HepG2 (cell line): ENCODE measurements around the gene TIMM17B. TPM values are rescaled to one million over a fixed set of nuclear protein-coding genes. Genes with fewer than 3 reads are reported as not detected.
A peak's percentile ranks its signal among the peaks of the same experiment; 100 is the strongest.

Source experiments
- BRCA1 ChIP-seq: sonication (generic); formaldehyde crosslinking; IDR thresholded peaks from 2 replicates; pipeline ENCODE4 v1.4.0; 2020; ENCODE audit warnings: missing genetic modification reagents
- CCDC6 ChIP-seq: sonication (generic); formaldehyde crosslinking; IDR thresholded peaks from 2 replicates; pipeline ENCODE4 v1.8.1; 2022; ENCODE audit warnings: mild to moderate bottlenecking, missing genetic modification reagents, moderate library complexity
- CEBPG ChIP-seq: IDR thresholded peaks from 2 replicates; pipeline ENCODE4 v1.6.1; 2016
- DZIP1 ChIP-seq: sonication (generic); formaldehyde crosslinking; IDR thresholded peaks from 2 replicates; pipeline ENCODE4 v1.5.0; 2020; ENCODE audit warnings: mild to moderate bottlenecking, missing genetic modification reagents
- HOXA7 ChIP-seq: sonication (generic); formaldehyde crosslinking; IDR thresholded peaks from 2 replicates; pipeline ENCODE4 v1.8.1; 2022; ENCODE audit warnings: mild to moderate bottlenecking, missing genetic modification reagents, moderate library complexity
- KLF6 ChIP-seq: IDR thresholded peaks from 2 replicates; pipeline ENCODE4 v1.8.0; 2016; ENCODE audit warnings: missing biosample characterization, missing genetic modification reagents
- MLLT10 ChIP-seq: sonication (generic); formaldehyde crosslinking; IDR thresholded peaks from 2 replicates; pipeline ENCODE4 v1.4.0; 2020; ENCODE audit warnings: missing genetic modification reagents
- PRPF4 ChIP-seq: fragments of 200-400 bp; formaldehyde crosslinking; IDR thresholded peaks from 2 replicates; pipeline ENCODE4 v1.6.1; 2016; ENCODE audit warnings: low read length, low read depth; ENCODE audit not compliant: poor library complexity, severe bottlenecking
- RAD21 ChIP-seq: fragments of 450-650 bp; formaldehyde crosslinking; IDR thresholded peaks from 2 replicates; pipeline ENCODE4 v1.5.0; 2020; ENCODE audit warnings: mild to moderate bottlenecking
- RFX3 ChIP-seq: IDR thresholded peaks from 2 replicates; pipeline ENCODE4 v1.6.1; 2016; ENCODE audit warnings: missing biosample characterization, missing genetic modification reagents
- SP5 ChIP-seq: IDR thresholded peaks from 2 replicates; pipeline ENCODE4 v1.6.1; 2016; ENCODE audit warnings: low read depth, borderline replicate concordance
- TEF ChIP-seq: sonication (generic); formaldehyde crosslinking; IDR thresholded peaks from 2 replicates; pipeline ENCODE4 v1.5.0; 2020; ENCODE audit warnings: missing genetic modification reagents
- WIZ ChIP-seq: sonication (generic); formaldehyde crosslinking; IDR thresholded peaks from 2 replicates; pipeline ENCODE4 v1.5.1; 2020; ENCODE audit warnings: mild to moderate bottlenecking, missing genetic modification reagents
- YEATS2 ChIP-seq: sonication (generic); formaldehyde crosslinking; IDR thresholded peaks from 2 replicates; pipeline ENCODE4 v1.4.0; 2020; ENCODE audit warnings: missing genetic modification reagents, borderline replicate concordance
- ZNF547 ChIP-seq: sonication (generic); formaldehyde crosslinking; IDR thresholded peaks from 2 replicates; pipeline ENCODE4 v1.5.1; 2020; ENCODE audit warnings: mild to moderate bottlenecking, missing genetic modification reagents
- ZNF704 ChIP-seq: sonication (generic); formaldehyde crosslinking; IDR thresholded peaks from 2 replicates; pipeline ENCODE4 v1.8.1; 2023; ENCODE audit warnings: mild to moderate bottlenecking, inconsistent platforms, moderate library complexity, missing genetic modification reagents, borderline replicate concordance
- polyA plus RNA-seq, 8 experiments: library from polyadenylated mRNA; depleted of rRNA in 3 of 8; stranded (reverse) in 7 of 8; unstranded in 1 of 8; fragments of >200 nt; fragmentation: Illumina TruSeq in 4 of 8; extraction: Trizol in 4 of 8; gene quantifications; 2 replicates each; pipeline versions ENCODE4 v1.2.1 to v1.2.3, GENCODE V29; 2011 to 2016; ENCODE audit warnings: low read depth in 4 of 8, missing spikeins in 1 of 8, mixed read lengths in 1 of 8; ENCODE audit not compliant: insufficient read depth in 1 of 8
- total RNA-seq, 5 experiments: library from RNA; depleted of rRNA; stranded (reverse); fragments of >200 nt; fragmentation: Illumina TruSeq; extraction: Trizol; gene quantifications; 2 replicates each; pipeline ENCODE4 v1.2.3, GENCODE V29; 2016; ENCODE audit warnings: low read depth in 1 of 5
- TF ChIP-seq, protein P1 (sequence below): sonication (generic); formaldehyde crosslinking; IDR thresholded peaks from 2 replicates; pipeline ENCODE4 v1.8.0; 2022; ENCODE audit warnings: low read depth, missing genetic modification reagents
- TF ChIP-seq, protein P2 (sequence below): IDR thresholded peaks from 2 replicates; pipeline ENCODE4 v1.6.1; 2016; ENCODE audit warnings: low read depth, control low read depth
- TF ChIP-seq, protein P3 (sequence below): sonication (generic); formaldehyde crosslinking; IDR thresholded peaks from 2 replicates; pipeline ENCODE4 v1.4.0; 2020; ENCODE audit warnings: missing genetic modification reagents, mild to moderate bottlenecking, borderline replicate concordance

TIMM17B gene
- total and polyA plus RNA-seq, 2 of the 13 experiments (the other 11 are each of a cell fraction or from before 2014, with no cell fraction given): 56.0 to 72.5 TPM

- TF ChIP-seq TEF (CRISPR knock-in tag): no peak
- TF ChIP-seq PRPF4: no peak
- no peak for TF ChIP-seq YEATS2 (CRISPR knock-in tag)
- TF ChIP-seq BRCA1 (CRISPR knock-in tag): no peak
- TF ChIP-seq, protein P1, sequence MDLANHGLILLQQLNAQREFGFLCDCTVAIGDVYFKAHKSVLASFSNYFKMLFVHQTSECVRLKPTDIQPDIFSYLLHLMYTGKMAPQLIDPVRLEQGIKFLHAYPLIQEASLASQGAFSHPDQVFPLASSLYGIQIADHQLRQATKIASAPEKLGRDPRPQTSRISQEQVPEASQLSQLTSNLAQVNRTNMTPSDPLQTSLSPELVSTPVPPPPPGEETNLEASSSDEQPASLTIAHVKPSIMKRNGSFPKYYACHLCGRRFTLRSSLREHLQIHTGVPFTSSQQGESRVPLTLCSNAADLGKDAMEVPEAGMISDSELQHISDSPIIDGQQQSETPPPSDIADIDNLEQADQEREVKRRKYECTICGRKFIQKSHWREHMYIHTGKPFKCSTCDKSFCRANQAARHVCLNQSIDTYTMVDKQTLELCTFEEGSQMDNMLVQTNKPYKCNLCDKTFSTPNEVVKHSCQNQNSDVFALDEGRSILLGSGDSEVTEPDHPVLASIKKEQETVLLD: no peak
- TF ChIP-seq, protein P2, sequence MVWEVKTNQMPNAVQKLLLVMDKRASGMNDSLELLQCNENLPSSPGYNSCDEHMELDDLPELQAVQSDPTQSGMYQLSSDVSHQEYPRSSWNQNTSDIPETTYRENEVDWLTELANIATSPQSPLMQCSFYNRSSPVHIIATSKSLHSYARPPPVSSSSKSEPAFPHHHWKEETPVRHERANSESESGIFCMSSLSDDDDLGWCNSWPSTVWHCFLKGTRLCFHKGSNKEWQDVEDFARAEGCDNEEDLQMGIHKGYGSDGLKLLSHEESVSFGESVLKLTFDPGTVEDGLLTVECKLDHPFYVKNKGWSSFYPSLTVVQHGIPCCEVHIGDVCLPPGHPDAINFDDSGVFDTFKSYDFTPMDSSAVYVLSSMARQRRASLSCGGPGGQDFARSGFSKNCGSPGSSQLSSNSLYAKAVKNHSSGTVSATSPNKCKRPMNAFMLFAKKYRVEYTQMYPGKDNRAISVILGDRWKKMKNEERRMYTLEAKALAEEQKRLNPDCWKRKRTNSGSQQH (CRISPR knock-in tag): 0 out of 2 replicates have a peak, but pooled peaks have one; percentile 33
- TF ChIP-seq ZNF547 (CRISPR knock-in tag): no peak
- TF ChIP-seq SP5 (CRISPR knock-in tag): peak; percentile 22; the same call in 1 of the 2 replicates
- peak; percentile 85 for TF ChIP-seq RFX3 (CRISPR knock-in tag)
- TF ChIP-seq MLLT10: no peak
- TF ChIP-seq DZIP1 (CRISPR knock-in tag): no peak
- peak; percentile 32 for TF ChIP-seq RAD21
- TF ChIP-seq ZNF704 (CRISPR knock-in tag): no peak
- TF ChIP-seq, protein P3, sequence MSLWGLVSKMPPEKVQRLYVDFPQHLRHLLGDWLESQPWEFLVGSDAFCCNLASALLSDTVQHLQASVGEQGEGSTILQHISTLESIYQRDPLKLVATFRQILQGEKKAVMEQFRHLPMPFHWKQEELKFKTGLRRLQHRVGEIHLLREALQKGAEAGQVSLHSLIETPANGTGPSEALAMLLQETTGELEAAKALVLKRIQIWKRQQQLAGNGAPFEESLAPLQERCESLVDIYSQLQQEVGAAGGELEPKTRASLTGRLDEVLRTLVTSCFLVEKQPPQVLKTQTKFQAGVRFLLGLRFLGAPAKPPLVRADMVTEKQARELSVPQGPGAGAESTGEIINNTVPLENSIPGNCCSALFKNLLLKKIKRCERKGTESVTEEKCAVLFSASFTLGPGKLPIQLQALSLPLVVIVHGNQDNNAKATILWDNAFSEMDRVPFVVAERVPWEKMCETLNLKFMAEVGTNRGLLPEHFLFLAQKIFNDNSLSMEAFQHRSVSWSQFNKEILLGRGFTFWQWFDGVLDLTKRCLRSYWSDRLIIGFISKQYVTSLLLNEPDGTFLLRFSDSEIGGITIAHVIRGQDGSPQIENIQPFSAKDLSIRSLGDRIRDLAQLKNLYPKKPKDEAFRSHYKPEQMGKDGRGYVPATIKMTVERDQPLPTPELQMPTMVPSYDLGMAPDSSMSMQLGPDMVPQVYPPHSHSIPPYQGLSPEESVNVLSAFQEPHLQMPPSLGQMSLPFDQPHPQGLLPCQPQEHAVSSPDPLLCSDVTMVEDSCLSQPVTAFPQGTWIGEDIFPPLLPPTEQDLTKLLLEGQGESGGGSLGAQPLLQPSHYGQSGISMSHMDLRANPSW (CRISPR knock-in tag): no peak
- TF ChIP-seq CCDC6 (CRISPR knock-in tag): no peak
- TF ChIP-seq CEBPG: 0 out of 2 replicates have a peak, but pooled peaks have one; percentile 5
- TF ChIP-seq HOXA7 (CRISPR knock-in tag): no peak
- TF ChIP-seq WIZ (CRISPR knock-in tag): no peak
- no peak for TF ChIP-seq KLF6 (CRISPR knock-in tag)
Observed at GRCh38 chrX:48917139-48918001, 19.8 kb upstream of the TIMM17B start (continued).
